K562 (cell line): ENCODE results near the gene ZNRD2. TPM values are rescaled to one million over a fixed set of nuclear protein-coding genes. Genes with fewer than 3 reads are reported as not detected.
A peak's percentile ranks its signal among the peaks of the same experiment; 100 is the strongest.

Experiments used
- ATF7 ChIP-seq: fragments of 450-650 bp; IDR thresholded peaks from 2 replicates; pipeline ENCODE4 v1.7.1; 2014; ENCODE audit warnings: mild to moderate bottlenecking, moderate library complexity
- CHD2 ChIP-seq: IDR thresholded peaks from 2 replicates; pipeline ENCODE4 v1.6.1; 2011; ENCODE audit warnings: low read depth, low read length
- CREM ChIP-seq: IDR thresholded peaks from 2 replicates; pipeline ENCODE4 v1.6.1; 2014; ENCODE audit warnings: antibody characterized with exemption, low read depth
- EP400 ChIP-seq: fragments of 450-650 bp; IDR thresholded peaks from 2 replicates; pipeline ENCODE4 v1.6.1; 2017; ENCODE audit warnings: antibody characterized with exemption, mild to moderate bottlenecking, moderate library complexity
- FOXA3 ChIP-seq, 2 experiments: fragments of 450-650 bp in 1 of 2; sonication (generic) in 1 of 2; formaldehyde crosslinking; IDR thresholded peaks in 1 of 2; conservative IDR thresholded peaks in 1 of 2; 2 replicates each; pipeline versions ENCODE4 v1.4.0 to v1.8.0; 2020 to 2022; ENCODE audit warnings: mild to moderate bottlenecking in 2 of 2, missing genetic modification reagents in 1 of 2
- HNRNPUL1 ChIP-seq: fragments of 200-400 bp; formaldehyde crosslinking; IDR thresholded peaks from 2 replicates; pipeline ENCODE4 v1.6.1; 2017; ENCODE audit warnings: low read length
- HSF4 ChIP-seq: fragments of 250-450 bp; sonication (Bioruptor Pico); IDR thresholded peaks from 2 replicates; pipeline ENCODE4 v2.1.2; 2022; ENCODE audit warnings: mild to moderate bottlenecking, moderate library complexity, borderline replicate concordance
- MGA ChIP-seq: fragments of 450-650 bp; IDR thresholded peaks from 2 replicates; pipeline ENCODE4 v1.6.1; 2016; ENCODE audit warnings: mild to moderate bottlenecking, moderate library complexity
- MLLT1 ChIP-seq, 2 experiments: fragments of 450-650 bp; IDR thresholded peaks; 2 replicates each; pipeline ENCODE4 v1.6.1; 2016
- MTA3 ChIP-seq: fragments of 450-650 bp; formaldehyde crosslinking; IDR thresholded peaks from 2 replicates; pipeline ENCODE4 v1.6.1; 2017; ENCODE audit warnings: mild to moderate bottlenecking, borderline replicate concordance
- PHB ChIP-seq: fragments of 250-450 bp; sonication (Bioruptor Pico); IDR thresholded peaks from 2 replicates; pipeline ENCODE4 v1.5.0; 2021
- RFX5 ChIP-seq: IDR thresholded peaks from 2 replicates; pipeline ENCODE4 v1.6.1; 2011; ENCODE audit warnings: low read depth, mild to moderate bottlenecking, improper control_type of control experiment, low read length
- TEAD1 ChIP-seq, 2 experiments: fragments of 450-650 bp in 1 of 2; sonication (generic) in 1 of 2; formaldehyde crosslinking; IDR thresholded peaks; 2 replicates each; pipeline versions ENCODE4 v1.4.0 to v1.8.0; 2020 to 2022; ENCODE audit warnings: mild to moderate bottlenecking in 2 of 2, missing genetic modification reagents in 1 of 2
- ZBTB8A ChIP-seq: fragments of 450-650 bp; IDR thresholded peaks from 2 replicates; pipeline ENCODE4 v1.6.1; 2018; ENCODE audit warnings: mild to moderate bottlenecking, moderate library complexity; ENCODE audit not compliant: partially characterized antibody
- ZNF165 ChIP-seq: fragments of 250-450 bp; sonication (Bioruptor Pico); IDR thresholded peaks from 2 replicates; pipeline ENCODE4 v1.4.0; 2020; ENCODE audit warnings: borderline replicate concordance
- ZNF780A ChIP-seq: fragments of 250-450 bp; sonication (Bioruptor Pico); IDR thresholded peaks from 2 replicates; pipeline ENCODE4 v1.5.0; 2021; ENCODE audit warnings: mild to moderate bottlenecking
- ZNF830 ChIP-seq: fragments of 250-450 bp; sonication (Bioruptor Pico); IDR thresholded peaks from 2 replicates; pipeline ENCODE4 v1.5.0; 2021; ENCODE audit warnings: mild to moderate bottlenecking
- polyA plus RNA-seq, 8 experiments: library from polyadenylated mRNA; depleted of rRNA in 4 of 8; stranded (reverse) in 5 of 8; unstranded in 3 of 8; fragments of >200 nt; fragmentation: Nextera tagmentation in 2 of 8; fragmentation: Illumina TruSeq in 1 of 8; extraction: Ambion mirVana in 2 of 8; extraction: Trizol in 1 of 8; gene quantifications; 2 replicates each; pipeline versions ENCODE4 v1.2.1 to v1.2.3, GENCODE V29; 2011 to 2014; ENCODE audit warnings: inconsistent platforms in 1 of 8, missing spikeins in 1 of 8
- total RNA-seq, 7 experiments: library from RNA; depleted of rRNA in 6 of 7; stranded (reverse); fragments of >200 nt in 6 of 7; fragmentation: Illumina TruSeq in 2 of 7; extraction: Trizol in 2 of 7; gene quantifications; 2 replicates each; pipeline versions ENCODE4 v1.2.1 to v1.2.3, GENCODE V29; 2011 to 2021; ENCODE audit warnings: low replicate concordance in 1 of 7

ZNRD2 gene
- total and polyA plus RNA-seq, 9 of the 15 experiments (the other 6 are each of a cell fraction or from before 2014, with no cell fraction given), result 13.4 to 129 (median 60.4) TPM

- TF ChIP-seq MLLT1 (IDR thresholded peaks at IDR 0.05) (no peak), HNRNPUL1 (no peak), ZNF780A (CRISPR knock-in tag) (no peak; the same call in 1 of the 2 replicates), ATF7 (no peak), FOXA3 (CRISPR knock-in tag; conservative IDR thresholded peaks at IDR 0.05 in 1 of 2, IDR thresholded peaks at IDR 0.05 in 1 of 2) (no peak), ZNF165 (no peak), CHD2 (no peak), EP400 (0 out of 2 replicates have a peak, but pooled peaks have one; percentile 0), HSF4 (CRISPR knock-in tag) (no peak), ZNF830 (CRISPR knock-in tag) (0 out of 2 replicates have a peak, but pooled peaks have one; percentile 60), MGA (no peak), MTA3 (peak; percentile 9; the same call in 1 of the 2 replicates), TEAD1 (CRISPR knock-in tag; IDR thresholded peaks at IDR 0.05) (no peak), CREM (no peak; the same call in 1 of the 2 replicates), ZBTB8A (no peak), RFX5 (no peak), PHB (CRISPR knock-in tag) (no peak)
Measured at GRCh38 chr11:65575568-65576231, 5.4 kb downstream of the ZNRD2 start, which contains the start of gene EHBP1L1 (continued).
